B cell (primary cell): ENCODE data around the gene PLCE1. TPM values are rescaled to one million over a fixed set of nuclear protein-coding genes. Genes with fewer than 3 reads are reported as not detected.

Source experiments
- ATAC-seq: fragments of 200-7000 bp; cut with Tn5 transposase; one replicate; pipeline ENCODE4 v1.10.0; 2021; ENCODE audit warnings: low read depth, mild to moderate bottlenecking, moderate number of reproducible peaks, moderate library complexity
- CTCF ChIA-PET: fragments of 350-600 bp; sonication (Branson Sonifier 250); formaldehyde crosslinking; loops from one replicate; lab custom pipeline; 2021; ENCODE audit warnings: antibody characterized with exemption, inconsistent platforms; lab: Charles Lee
- POLR2A ChIA-PET: fragments of 350-600 bp; sonication (Branson Sonifier 250); formaldehyde crosslinking; loops from one replicate; lab custom pipeline; 2021; ENCODE audit warnings: antibody characterized with exemption; lab: Charles Lee
- DNase-seq: peaks from one replicate; pipeline ENCODE4 v3.0.0; 2013
- H2AFZ ChIP-seq: 2 replicates; pipeline ENCODE4 v1.6.1; 2012; ENCODE audit warnings: mild to moderate bottlenecking, low read depth, low read length; ENCODE audit not compliant: insufficient read depth, poor library complexity, severe bottlenecking
- H3K27ac ChIP-seq, 2 donors: 1 replicate in 1 of 2; 2 replicates in 1 of 2; pipeline ENCODE4 v1.5.1; 2012 to 2013; ENCODE audit warnings: low read length in 2 of 2, mild to moderate bottlenecking in 2 of 2, moderate library complexity in 1 of 2
- H3K27me3 ChIP-seq, 4 experiments: fragments of 200-600 bp in 1 of 4; sonication (generic) in 1 of 4; replicated peaks in 1 of 4; 1 replicate in 2 of 4; 2 replicates in 2 of 4; pipeline versions ENCODE4 v1.6.1 to v1.7.0; 2013 to 2016; ENCODE audit warnings: low read length in 3 of 4, mild to moderate bottlenecking in 2 of 4, mixed read lengths in 1 of 4, moderate library complexity in 1 of 4; ENCODE audit not compliant: insufficient read depth in 4 of 4, control insufficient read depth in 3 of 4; ENCODE audit errors: control extremely low read depth in 1 of 4
- H3K36me3 ChIP-seq, 2 experiments: replicated peaks in 1 of 2; 1 replicate in 1 of 2; 2 replicates in 1 of 2; pipeline versions ENCODE4 v1.6.1 to v1.7.1; 2013; ENCODE audit warnings: low read length in 1 of 2; ENCODE audit not compliant: insufficient read depth in 2 of 2, control insufficient read depth in 1 of 2; ENCODE audit errors: control extremely low read depth in 1 of 2, extremely low read depth in 1 of 2
- H3K4me1 ChIP-seq, 2 donors: fragments of 200-600 bp in 1 of 2; sonication (generic) in 1 of 2; 1 replicate in 1 of 2; 2 replicates in 1 of 2; pipeline versions ENCODE4 v1.5.1 to v1.6.1; 2013 to 2017; ENCODE audit warnings: low read length in 2 of 2; ENCODE audit not compliant: control insufficient read depth in 2 of 2, insufficient read depth in 2 of 2
- H3K4me2 ChIP-seq: replicated peaks from 2 replicates; pipeline ENCODE3; 2012; ENCODE audit warnings: mild to moderate bottlenecking, low read depth, low read length; ENCODE audit not compliant: poor library complexity, severe bottlenecking
- H3K4me3 ChIP-seq, 5 experiments: fragments of 200-600 bp in 1 of 5; sonication (generic) in 1 of 5; 1 replicate in 3 of 5; 2 replicates in 2 of 5; pipeline versions ENCODE4 v1.5.1 to v1.7.0; 2011 to 2016; ENCODE audit warnings: low read length in 4 of 5, mild to moderate bottlenecking in 4 of 5, low read depth in 2 of 5, control low read depth in 1 of 5, moderate library complexity in 1 of 5; ENCODE audit not compliant: insufficient read depth in 1 of 5; ENCODE audit errors: control extremely low read depth in 1 of 5, extremely low read depth in 1 of 5
- H3K79me2 ChIP-seq: fragments of 200-600 bp; sonication (generic); one replicate; pipeline ENCODE4 v1.6.0; 2016; ENCODE audit warnings: low read length; ENCODE audit not compliant: control insufficient read depth, insufficient read depth
- H3K9ac ChIP-seq: fragments of 200-600 bp; sonication (generic); 2 replicates; pipeline ENCODE4 v1.6.1; 2017; ENCODE audit warnings: mild to moderate bottlenecking, low read length, moderate library complexity
- H3K9me3 ChIP-seq, 3 donors: one replicate each; pipeline versions ENCODE4 v1.6.1 to v1.7.1; 2013; ENCODE audit warnings: low read length in 2 of 3; ENCODE audit not compliant: control insufficient read depth in 2 of 3, insufficient read depth in 1 of 3; ENCODE audit errors: control extremely low read depth in 1 of 3
- H4K20me1 ChIP-seq: 2 replicates; pipeline ENCODE4 v1.6.0; 2012; ENCODE audit warnings: mild to moderate bottlenecking, low read length; ENCODE audit not compliant: insufficient read depth, control insufficient read depth, poor library complexity, severe bottlenecking
- H3K27ac Mint-ChIP-seq: one replicate; pipeline ENCODE4 v1.8.0; 2021; ENCODE audit warnings: mixed read lengths
- H3K27me3 Mint-ChIP-seq: one replicate; pipeline ENCODE4 v1.8.0; 2021; ENCODE audit warnings: mixed read lengths
- H3K4me1 Mint-ChIP-seq: one replicate; pipeline ENCODE4 v1.8.0; 2021; ENCODE audit warnings: mixed read lengths
- H3K4me3 Mint-ChIP-seq: one replicate; pipeline ENCODE4 v1.8.0; 2021; ENCODE audit warnings: mixed read lengths
- H3K9me3 Mint-ChIP-seq: one replicate; pipeline ENCODE4 v1.8.0; 2022; ENCODE audit warnings: mixed read lengths; ENCODE audit not compliant: insufficient read depth
- EZH2 ChIP-seq: IDR thresholded peaks from 2 replicates; pipeline ENCODE4 v1.6.1; 2012; ENCODE audit warnings: borderline replicate concordance, low read depth, mild to moderate bottlenecking, moderate library complexity, low read length; ENCODE audit not compliant: insufficient read depth, poor library complexity, severe bottlenecking
- WGBS: methylation state at CpG from one replicate; pipeline ENCODE4 v1.1.5; 2013; ENCODE audit warnings: missing lambda C conversion rate; ENCODE audit not compliant: insufficient coverage; 5-methylcytosine and 5-hydroxymethylcytosine counted together
- intact Hi-C: fragments of 100-400 bp; cut with micrococcal nuclease; formaldehyde crosslinking; loops from one replicate; pipeline ENCODE4 v1.10.0; 2022
- polyA plus RNA-seq: library from polyadenylated mRNA; depleted of rRNA; stranded (reverse); fragments of >200 nt; gene quantifications from 2 replicates; pipeline ENCODE4 v1.2.3, GENCODE V29; 2012
- total RNA-seq, 2 donors: library from RNA; stranded (reverse); fragments of 120-200 nt in 1 of 2; gene quantifications; 1 replicate in 1 of 2; 2 replicates in 1 of 2; pipeline versions ENCODE4 v1.2.3 to v1.2.4, GENCODE V29; 2013 to 2022
- TF ChIP-seq, protein P1 (sequence below): fragments of 200-600 bp; IDR thresholded peaks from one replicate; pipeline ENCODE4 v1.8.0; 2022; ENCODE audit warnings: antibody characterized with exemption, mild to moderate bottlenecking

PLCE1 gene
- total and polyA plus RNA-seq, 2 donors (not counting 1 experiment from before 2014, with no cell fraction given) = not detected

GRCh38 chr10:93965911-93966310 is 27.8 kb upstream of the PLCE1 start:
- Histone ChIP-seq H3K9ac (no peak overlapping the region), H2AFZ (no peak overlapping the region), H3K27ac (no peak overlapping the region), H3K4me2 (no peak overlapping the region), H3K79me2 (no peaks in the 10 kb centered on the region), H4K20me1 (no peaks in the 10 kb centered on the region), H3K4me1 (no peaks in the 10 kb centered on the region), H3K9me3 (peaks cover 0 to 4% (median 0%) of the 10 kb centered on the region in 3 donors), H3K27me3 (no peaks in the 10 kb centered on the region), H3K4me3 (no peak overlapping the region), H3K36me3 (no peaks in the 10 kb centered on the region)
- ChIA-PET CTCF (no interaction called here), POLR2A (no interaction called here)
- no peaks in the 10 kb centered on the region for H3K27me3 Mint-ChIP-seq
- intact Hi-C loops = no loop called here
- H3K4me3 Mint-ChIP-seq = no peak overlapping the region
- no peak overlapping the region for H3K27ac Mint-ChIP-seq
- H3K4me1 Mint-ChIP-seq = no peaks in the 10 kb centered on the region
- no peak for ATAC-seq
- no peaks in the 10 kb centered on the region for H3K9me3 Mint-ChIP-seq
- DNase-seq = no peak
- no peak for TF ChIP-seq EZH2
- TF ChIP-seq, protein P1, sequence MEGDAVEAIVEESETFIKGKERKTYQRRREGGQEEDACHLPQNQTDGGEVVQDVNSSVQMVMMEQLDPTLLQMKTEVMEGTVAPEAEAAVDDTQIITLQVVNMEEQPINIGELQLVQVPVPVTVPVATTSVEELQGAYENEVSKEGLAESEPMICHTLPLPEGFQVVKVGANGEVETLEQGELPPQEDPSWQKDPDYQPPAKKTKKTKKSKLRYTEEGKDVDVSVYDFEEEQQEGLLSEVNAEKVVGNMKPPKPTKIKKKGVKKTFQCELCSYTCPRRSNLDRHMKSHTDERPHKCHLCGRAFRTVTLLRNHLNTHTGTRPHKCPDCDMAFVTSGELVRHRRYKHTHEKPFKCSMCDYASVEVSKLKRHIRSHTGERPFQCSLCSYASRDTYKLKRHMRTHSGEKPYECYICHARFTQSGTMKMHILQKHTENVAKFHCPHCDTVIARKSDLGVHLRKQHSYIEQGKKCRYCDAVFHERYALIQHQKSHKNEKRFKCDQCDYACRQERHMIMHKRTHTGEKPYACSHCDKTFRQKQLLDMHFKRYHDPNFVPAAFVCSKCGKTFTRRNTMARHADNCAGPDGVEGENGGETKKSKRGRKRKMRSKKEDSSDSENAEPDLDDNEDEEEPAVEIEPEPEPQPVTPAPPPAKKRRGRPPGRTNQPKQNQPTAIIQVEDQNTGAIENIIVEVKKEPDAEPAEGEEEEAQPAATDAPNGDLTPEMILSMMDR = no peak

DNA sequence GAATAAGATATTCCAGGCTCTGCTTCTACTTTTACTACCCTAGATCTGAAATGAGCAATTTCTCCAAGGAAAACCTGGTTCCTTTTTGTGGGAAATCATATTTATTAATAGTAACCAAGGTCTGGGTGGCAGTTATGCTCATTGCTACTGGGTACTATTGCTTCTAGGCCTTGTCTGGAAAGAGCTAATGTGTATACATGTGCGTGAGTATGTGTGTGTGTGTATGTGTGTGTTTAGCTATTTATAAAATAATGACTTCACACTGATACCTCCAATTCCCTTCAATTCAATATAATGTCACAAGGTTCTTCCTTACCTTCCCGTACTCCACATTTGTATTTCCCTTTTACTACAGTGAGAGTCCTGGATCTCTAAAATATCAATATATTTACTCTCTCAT is 26.0 kb upstream of the PLCE1 start:
- Histone ChIP-seq H3K4me3 (no peak overlapping the region), H3K9ac (no peak overlapping the region), H3K4me2 (no peak overlapping the region), H3K9me3 (peaks cover 0 to 4% (median 0%) of the 10 kb centered on the region in 3 donors), H3K79me2 (no peaks in the 10 kb centered on the region), H2AFZ (no peak overlapping the region), H3K27me3 (no peaks in the 10 kb centered on the region), H4K20me1 (no peaks in the 10 kb centered on the region), H3K27ac (no peak overlapping the region), H3K4me1 (no peaks in the 10 kb centered on the region), H3K36me3 (no peaks in the 10 kb centered on the region)
- ChIA-PET CTCF (no interaction called here), POLR2A (no interaction called here)
- no CpG with 5 or more reads among the region's 2 CpGs for whole genome bisulfite sequencing
- Mint-ChIP-seq H3K4me1 (no peaks in the 10 kb centered on the region), H3K4me3 (no peak overlapping the region), H3K27ac (no peak overlapping the region), H3K27me3 (no peaks in the 10 kb centered on the region), H3K9me3 (no peaks in the 10 kb centered on the region)
- no peak for DNase-seq
- intact Hi-C loops = no loop called here
- no peak for ATAC-seq
- no peak for TF ChIP-seq EZH2
- TF ChIP-seq, protein P1 = no peak
